ENCODE results near the gene SORCS2.

Gene SORCS2

DNA sequence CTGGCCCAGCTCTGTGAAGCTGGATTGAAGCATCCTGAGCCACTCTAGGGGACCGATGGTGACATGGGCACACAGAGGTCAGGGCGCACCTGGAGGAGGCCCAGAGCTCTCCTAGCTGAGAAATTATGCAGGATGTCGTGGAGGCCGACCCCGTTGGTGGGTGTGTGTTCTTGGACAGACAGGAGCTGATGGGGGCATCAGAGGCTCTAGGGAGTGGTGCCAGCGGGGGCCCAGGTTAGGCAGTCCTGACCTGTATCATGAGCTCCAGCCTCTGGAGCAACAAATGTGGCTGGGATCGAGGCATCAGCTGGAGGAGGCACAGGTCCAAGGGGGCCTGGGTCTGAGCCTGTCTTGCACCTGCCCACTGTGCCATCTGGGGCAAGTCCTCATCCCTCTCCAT, 367.0 kb downstream of the SORCS2 start:
- Histone ChIP-seq H3K9ac (ENCODE audit: low read depth, low read length) (no peak overlapping the region), H3K4me3 (ENCODE audit: low read depth, low read length) (no peak overlapping the region), H3K9me3 (ENCODE audit: control insufficient read depth, insufficient read depth, low read length) (no peaks in the 10 kb centered on the region), H3K36me3 (ENCODE audit: control insufficient read depth, insufficient read depth, low read length) (no peaks in the 10 kb centered on the region), H3K27me3 (ENCODE audit: control insufficient read depth, insufficient read depth, low read length) (no peaks in the 10 kb centered on the region), H3K4me1 (ENCODE audit: control insufficient read depth, insufficient read depth, low read length) (no peaks in the 10 kb centered on the region)

DNA sequence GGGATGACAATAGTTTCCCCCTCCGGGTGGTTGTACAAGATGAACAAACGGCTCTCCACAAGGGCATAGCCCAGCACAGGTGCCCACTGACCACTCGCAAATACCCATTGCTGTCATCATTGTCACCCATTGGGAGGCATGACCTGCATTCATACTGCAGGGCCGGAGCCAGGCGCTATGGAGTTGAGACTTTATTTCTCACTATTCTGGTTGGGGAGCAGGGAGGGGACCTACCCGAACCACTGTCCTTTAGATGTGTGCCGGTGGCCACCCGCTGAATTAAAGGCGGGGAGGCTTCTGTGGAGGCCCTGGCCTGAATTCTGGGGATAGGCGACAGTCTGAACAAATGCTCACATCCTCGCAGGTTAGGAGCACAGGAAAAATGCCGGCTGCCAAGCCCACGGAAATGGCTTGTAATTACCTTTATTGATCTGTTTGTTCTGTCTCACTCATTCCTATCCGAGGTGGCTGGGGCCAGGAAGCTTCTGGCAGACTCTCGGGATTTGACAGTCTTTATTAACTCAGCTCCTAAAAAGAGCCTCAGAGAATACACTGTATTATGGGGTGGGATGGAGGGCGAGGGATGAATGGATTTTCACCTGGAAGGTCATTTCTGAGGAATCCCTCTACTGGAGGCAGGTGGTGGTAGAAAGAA, 367.5 kb downstream of the SORCS2 start:
- Histone ChIP-seq H3K4me1 (ENCODE audit: control insufficient read depth, insufficient read depth, low read length) (no peaks in the 10 kb centered on the region), H3K4me3 (ENCODE audit: low read depth, low read length) (no peak overlapping the region), H3K36me3 (ENCODE audit: control insufficient read depth, insufficient read depth, low read length) (no peaks in the 10 kb centered on the region), H3K9me3 (ENCODE audit: control insufficient read depth, insufficient read depth, low read length) (no peaks in the 10 kb centered on the region), H3K9ac (ENCODE audit: low read depth, low read length) (no peak overlapping the region), H3K27me3 (ENCODE audit: control insufficient read depth, insufficient read depth, low read length) (no peaks in the 10 kb centered on the region)

DNA sequence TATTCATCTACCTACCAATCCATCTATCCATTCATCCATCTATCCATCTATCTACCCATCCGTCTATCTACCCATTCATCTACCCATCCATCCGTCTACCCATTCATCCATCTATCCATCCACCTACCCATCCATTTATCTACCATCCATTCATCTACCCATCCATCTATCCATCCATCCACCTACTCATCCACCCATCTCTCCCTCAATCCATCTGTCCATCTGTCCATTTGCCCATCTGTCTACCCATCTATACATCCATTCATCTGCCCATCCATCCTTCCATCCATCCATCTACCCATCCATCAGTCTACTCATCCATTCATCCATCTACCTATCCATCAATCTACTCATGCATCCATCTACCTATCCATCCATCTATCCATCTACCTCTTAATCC, 369.2 kb downstream of the SORCS2 start:
- Histone ChIP-seq H3K36me3 (ENCODE audit: control insufficient read depth, insufficient read depth, low read length) (no peaks in the 10 kb centered on the region), H3K9ac (ENCODE audit: low read depth, low read length) (no peak overlapping the region), H3K4me1 (ENCODE audit: control insufficient read depth, insufficient read depth, low read length) (no peaks in the 10 kb centered on the region)

DNA sequence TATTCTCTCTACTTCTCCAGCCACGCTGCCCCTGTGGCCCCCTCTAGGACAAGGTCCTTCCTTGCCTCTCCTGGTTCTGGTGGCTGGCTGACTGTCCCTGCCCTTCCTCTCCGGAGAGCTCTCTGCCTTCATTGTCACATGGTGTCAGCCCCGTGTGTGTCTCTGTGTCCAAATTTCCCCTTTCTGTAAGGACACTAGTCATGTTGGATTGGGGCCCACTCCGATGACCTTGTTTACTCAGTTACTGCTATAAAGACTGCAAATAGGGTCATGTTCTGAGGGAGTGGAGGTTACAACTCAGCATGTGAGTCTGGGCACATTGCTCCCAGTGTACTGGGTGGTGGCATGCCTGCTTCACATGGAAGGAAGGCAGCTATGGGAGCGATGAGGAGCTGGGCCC, 371.9 kb downstream of the SORCS2 start:
- Histone ChIP-seq H3K27me3 (ENCODE audit: control insufficient read depth, insufficient read depth, low read length) (no peaks in the 10 kb centered on the region), H3K4me3 (ENCODE audit: low read depth, low read length) (no peak overlapping the region), H3K4me1 (ENCODE audit: control insufficient read depth, insufficient read depth, low read length) (no peaks in the 10 kb centered on the region), H3K36me3 (ENCODE audit: control insufficient read depth, insufficient read depth, low read length) (no peaks in the 10 kb centered on the region), H3K9ac (ENCODE audit: low read depth, low read length) (no peak overlapping the region), H3K9me3 (ENCODE audit: control insufficient read depth, insufficient read depth, low read length) (no peaks in the 10 kb centered on the region)

More for the DNA sequence above, 369.2 kb downstream of the SORCS2 start:
- Histone ChIP-seq H3K27me3 (ENCODE audit: control insufficient read depth, insufficient read depth, low read length) (no peaks in the 10 kb centered on the region), H3K4me3 (ENCODE audit: low read depth, low read length) (no peak overlapping the region), H3K9me3 (ENCODE audit: control insufficient read depth, insufficient read depth, low read length) (no peaks in the 10 kb centered on the region)

DNA sequence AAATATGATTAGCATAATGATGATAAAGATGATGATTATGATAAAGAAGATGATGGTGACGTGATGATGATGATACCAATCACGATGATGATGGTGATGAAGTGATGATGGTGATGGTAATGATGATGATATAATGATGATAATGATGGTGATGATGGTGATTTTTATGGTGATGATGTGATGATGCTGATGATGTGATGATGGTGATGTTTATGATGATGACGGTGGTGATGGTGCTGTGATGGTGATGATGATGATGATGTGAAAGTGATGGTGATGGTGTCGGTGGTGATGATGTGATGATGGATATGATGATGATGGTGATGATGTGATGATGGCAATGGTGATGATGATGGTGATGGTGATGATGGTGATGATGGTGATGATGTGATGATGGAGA, 373.1 kb downstream of the SORCS2 start:
- no peak overlapping the region for H3K9ac ChIP-seq (ENCODE audit: low read depth, low read length)
- H3K9me3 ChIP-seq (ENCODE audit: control insufficient read depth, insufficient read depth, low read length): no peaks in the 10 kb centered on the region
- no peak overlapping the region for H3K4me3 ChIP-seq (ENCODE audit: low read depth, low read length)
- H3K4me1 ChIP-seq (ENCODE audit: control insufficient read depth, insufficient read depth, low read length): no peaks in the 10 kb centered on the region
- no peaks in the 10 kb centered on the region for H3K27me3 ChIP-seq (ENCODE audit: control insufficient read depth, insufficient read depth, low read length)
- no peaks in the 10 kb centered on the region for H3K36me3 ChIP-seq (ENCODE audit: control insufficient read depth, insufficient read depth, low read length)

DNA sequence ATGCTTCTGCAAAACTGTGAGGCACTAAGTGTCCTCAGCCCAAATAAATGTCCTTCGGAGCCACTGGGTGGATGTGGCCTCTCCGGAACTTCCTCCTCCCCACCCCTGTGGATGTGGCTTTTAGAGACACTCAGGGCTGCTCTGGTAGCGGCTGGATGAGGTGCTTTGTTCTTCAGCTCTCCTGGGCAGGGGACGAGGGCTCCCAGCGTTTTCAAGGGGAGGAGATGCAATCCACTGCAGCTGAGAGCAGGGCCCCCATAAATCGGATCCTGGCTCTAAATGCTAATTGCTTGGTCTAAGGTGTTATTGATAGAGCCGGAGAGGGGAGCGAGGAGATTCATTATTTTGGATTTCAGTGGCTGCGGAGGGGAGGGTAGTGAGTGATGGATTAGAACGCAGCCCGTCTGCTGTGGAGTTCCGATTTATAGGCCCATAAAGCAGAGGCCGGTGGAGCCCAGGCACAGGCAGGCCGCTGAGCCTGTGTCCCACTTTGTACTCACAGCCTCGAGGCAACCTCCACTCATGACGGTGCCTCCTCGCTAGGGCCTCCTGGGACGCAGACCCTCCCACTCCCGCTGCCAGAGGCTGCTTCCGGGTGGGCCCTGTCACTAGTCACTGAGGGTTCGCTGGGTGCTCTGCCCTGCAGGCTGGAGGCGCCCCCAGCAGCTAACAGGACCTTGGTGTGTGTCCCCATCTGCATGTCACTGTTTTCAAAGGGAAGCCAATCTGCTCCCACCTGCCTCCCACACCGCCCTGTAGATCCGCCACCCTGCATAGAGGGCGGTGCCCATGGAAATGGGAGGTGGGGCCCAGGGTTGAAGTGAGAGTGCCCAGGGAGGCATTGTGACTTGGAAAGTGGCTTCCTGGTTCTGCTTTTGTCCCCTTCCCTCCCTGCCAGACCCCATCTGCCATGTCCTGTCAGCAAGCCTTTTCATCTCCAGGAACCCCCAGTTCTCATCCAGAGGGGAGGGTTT, 377.8 kb downstream of the SORCS2 start:
- no peaks in the 10 kb centered on the region for H3K9me3 ChIP-seq (ENCODE audit: control insufficient read depth, insufficient read depth, low read length)
- no peaks in the 10 kb centered on the region for H3K4me1 ChIP-seq (ENCODE audit: control insufficient read depth, insufficient read depth, low read length)
- H3K4me3 ChIP-seq (ENCODE audit: low read depth, low read length): no peak overlapping the region
- no peak overlapping the region for H3K9ac ChIP-seq (ENCODE audit: low read depth, low read length)
- H3K36me3 ChIP-seq (ENCODE audit: control insufficient read depth, insufficient read depth, low read length): no peaks in the 10 kb centered on the region
- H3K27me3 ChIP-seq (ENCODE audit: control insufficient read depth, insufficient read depth, low read length): no peaks in the 10 kb centered on the region

DNA sequence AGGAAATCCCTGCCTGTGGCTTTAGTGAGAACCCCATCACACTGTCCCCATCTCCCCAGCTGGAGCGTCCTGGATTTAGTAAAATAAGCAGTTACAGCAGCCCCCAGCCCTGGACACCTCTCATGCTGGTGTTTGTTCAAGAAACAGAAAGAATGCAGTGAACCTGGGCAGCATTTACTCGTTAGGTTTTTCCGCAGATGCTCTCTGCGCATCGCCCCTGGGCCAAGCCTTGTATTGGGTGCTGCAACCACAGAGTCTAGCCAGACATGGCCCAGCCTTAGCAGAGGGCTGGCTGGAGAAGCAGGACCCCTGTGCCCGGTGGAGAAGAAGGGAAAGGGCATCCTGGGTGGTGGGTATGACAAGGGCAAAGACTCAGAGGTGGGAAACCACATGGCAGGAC, 378.7 kb downstream of the SORCS2 start:
- Histone ChIP-seq H3K4me3 (ENCODE audit: low read depth, low read length) (no peak overlapping the region), H3K27me3 (ENCODE audit: control insufficient read depth, insufficient read depth, low read length) (no peaks in the 10 kb centered on the region), H3K9me3 (ENCODE audit: control insufficient read depth, insufficient read depth, low read length) (no peaks in the 10 kb centered on the region), H3K9ac (ENCODE audit: low read depth, low read length) (no peak overlapping the region), H3K36me3 (ENCODE audit: control insufficient read depth, insufficient read depth, low read length) (no peaks in the 10 kb centered on the region), H3K4me1 (ENCODE audit: control insufficient read depth, insufficient read depth, low read length) (no peaks in the 10 kb centered on the region)

DNA sequence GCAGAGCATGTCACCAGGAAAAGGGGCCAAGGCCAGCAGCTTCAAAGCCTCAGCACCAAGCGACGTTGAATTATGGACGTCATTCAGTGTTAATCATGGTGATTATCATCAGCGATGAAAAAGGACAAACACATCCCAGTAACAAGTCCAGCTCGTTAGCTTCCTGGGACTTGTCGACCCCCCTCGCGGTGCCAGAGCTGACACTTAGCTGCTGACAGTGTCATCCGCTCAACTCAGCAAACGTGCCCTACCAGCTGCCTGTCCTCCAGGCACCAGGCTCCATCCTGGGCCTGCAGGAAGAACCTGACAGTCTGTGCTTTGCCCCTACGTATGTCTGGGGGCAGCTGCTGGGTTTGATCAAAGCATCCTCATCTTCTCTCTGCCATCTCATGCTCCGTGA, 379.4 kb downstream of the SORCS2 start:
- no peaks in the 10 kb centered on the region for H3K36me3 ChIP-seq (ENCODE audit: control insufficient read depth, insufficient read depth, low read length)
- H3K9me3 ChIP-seq (ENCODE audit: control insufficient read depth, insufficient read depth, low read length): peaks cover 5% of the 10 kb centered on the region
- no peak overlapping the region for H3K9ac ChIP-seq (ENCODE audit: low read depth, low read length)
- no peaks in the 10 kb centered on the region for H3K4me1 ChIP-seq (ENCODE audit: control insufficient read depth, insufficient read depth, low read length)
- no peaks in the 10 kb centered on the region for H3K27me3 ChIP-seq (ENCODE audit: control insufficient read depth, insufficient read depth, low read length)
- H3K4me3 ChIP-seq (ENCODE audit: low read depth, low read length): no peak overlapping the region

DNA sequence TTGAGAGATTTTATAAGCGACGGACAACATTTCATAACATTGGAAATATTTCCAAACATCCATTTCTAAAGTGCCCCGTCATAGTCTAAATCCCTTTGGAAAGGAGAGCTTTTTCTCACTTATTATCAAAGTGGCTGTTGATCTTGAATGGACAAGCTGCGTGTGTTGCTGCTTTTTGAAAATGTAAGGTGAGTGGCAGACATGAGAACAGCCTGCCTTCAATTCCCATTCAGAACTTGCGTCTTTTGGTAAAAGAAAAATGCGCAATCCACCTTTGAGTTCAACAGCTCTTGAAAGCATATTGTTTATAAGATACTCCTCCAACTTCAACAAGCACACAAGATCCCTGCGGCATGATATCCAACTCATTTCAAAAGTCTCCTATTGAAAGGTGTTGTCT, 380.6 kb downstream of the SORCS2 start:
- no peak overlapping the region for H3K9ac ChIP-seq (ENCODE audit: low read depth, low read length)
- no peaks in the 10 kb centered on the region for H3K4me1 ChIP-seq (ENCODE audit: control insufficient read depth, insufficient read depth, low read length)
- peaks cover 8% of the 10 kb centered on the region for H3K9me3 ChIP-seq (ENCODE audit: control insufficient read depth, insufficient read depth, low read length)
- no peaks in the 10 kb centered on the region for H3K36me3 ChIP-seq (ENCODE audit: control insufficient read depth, insufficient read depth, low read length)
- H3K27me3 ChIP-seq (ENCODE audit: control insufficient read depth, insufficient read depth, low read length): no peaks in the 10 kb centered on the region
- no peak overlapping the region for H3K4me3 ChIP-seq (ENCODE audit: low read depth, low read length)

DNA sequence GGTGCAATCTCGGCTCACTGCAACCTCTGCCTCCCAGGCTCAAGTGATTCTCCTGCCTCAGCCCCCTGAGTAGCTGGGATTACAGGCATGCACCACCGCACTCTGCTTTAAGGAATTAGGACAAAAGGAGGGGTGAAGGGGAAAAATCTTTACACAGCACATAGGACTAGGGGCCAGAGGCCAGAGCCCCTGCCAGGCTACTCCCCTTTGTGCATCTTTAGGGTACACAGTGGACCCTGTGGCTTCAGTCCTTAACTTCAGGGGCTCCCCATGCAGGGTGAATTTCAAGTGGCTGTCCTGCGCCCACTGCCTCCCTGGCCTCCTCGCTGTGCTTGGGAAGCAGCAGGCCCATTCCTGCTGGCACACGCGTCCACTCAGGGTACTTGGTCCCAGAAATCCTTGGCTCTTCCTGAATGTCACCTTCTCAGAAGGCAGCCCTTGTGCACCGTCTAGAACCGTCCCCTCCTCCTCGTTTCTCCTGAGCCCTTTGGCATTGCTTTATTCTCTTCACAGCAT, 381.3 kb downstream of the SORCS2 start:
- H3K36me3 ChIP-seq (ENCODE audit: control insufficient read depth, insufficient read depth, low read length): no peaks in the 10 kb centered on the region
- H3K27me3 ChIP-seq (ENCODE audit: control insufficient read depth, insufficient read depth, low read length): no peaks in the 10 kb centered on the region
- no peak overlapping the region for H3K4me3 ChIP-seq (ENCODE audit: low read depth, low read length)
- H3K4me1 ChIP-seq (ENCODE audit: control insufficient read depth, insufficient read depth, low read length): no peaks in the 10 kb centered on the region
- no peak overlapping the region for H3K9ac ChIP-seq (ENCODE audit: low read depth, low read length)
- peaks cover 8% of the 10 kb centered on the region for H3K9me3 ChIP-seq (ENCODE audit: control insufficient read depth, insufficient read depth, low read length)

DNA sequence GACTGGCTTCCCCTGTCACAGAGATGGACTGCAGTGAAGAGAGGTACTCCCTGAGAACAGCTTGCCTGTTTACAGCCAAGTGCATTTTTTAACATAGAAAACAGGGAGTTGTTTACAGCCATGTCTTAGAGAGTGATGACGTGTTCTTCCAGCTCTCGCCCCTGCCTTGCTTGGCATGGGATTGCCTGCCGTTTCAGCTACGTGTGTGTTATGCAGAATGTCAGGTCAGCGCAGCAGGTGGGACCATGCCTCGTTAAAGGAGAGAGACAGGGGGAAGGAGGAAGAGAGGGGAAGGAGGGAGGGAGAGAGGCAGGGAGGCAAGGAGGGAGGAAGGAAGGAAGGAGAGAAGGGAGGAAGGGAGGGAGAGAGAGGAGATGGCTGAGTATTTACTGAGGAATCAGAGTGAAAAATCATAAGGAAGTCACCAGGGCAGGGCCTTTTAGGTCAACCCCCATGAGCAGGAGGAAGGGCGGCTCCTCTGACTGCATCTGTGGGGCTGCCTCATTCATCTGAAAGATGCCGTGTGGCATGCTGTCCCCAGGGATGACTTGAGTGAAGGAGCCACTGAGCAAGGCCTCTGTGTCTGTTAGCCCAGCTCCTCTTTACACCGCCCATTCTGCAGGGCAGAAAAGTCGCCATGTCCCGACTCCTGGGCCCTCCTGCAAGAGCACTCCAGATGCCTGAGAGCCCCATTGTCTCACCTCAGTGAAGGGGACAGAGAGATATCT, 382.1 kb downstream of the SORCS2 start:
- no peaks in the 10 kb centered on the region for H3K36me3 ChIP-seq (ENCODE audit: control insufficient read depth, insufficient read depth, low read length)
- no peaks in the 10 kb centered on the region for H3K4me1 ChIP-seq (ENCODE audit: control insufficient read depth, insufficient read depth, low read length)
- peaks cover 10% of the 10 kb centered on the region for H3K9me3 ChIP-seq (ENCODE audit: control insufficient read depth, insufficient read depth, low read length)
- H3K9ac ChIP-seq (ENCODE audit: low read depth, low read length): no peak overlapping the region
- H3K4me3 ChIP-seq (ENCODE audit: low read depth, low read length): no peak overlapping the region
- H3K27me3 ChIP-seq (ENCODE audit: control insufficient read depth, insufficient read depth, low read length): no peaks in the 10 kb centered on the region

Measured in iPS-15b (cell line).